H9 (cell line): Measurements from ENCODE around the gene WDR59. TPM values are rescaled to one million over a fixed set of nuclear protein-coding genes. Genes with fewer than 3 reads are reported as not detected.
A peak's percentile ranks its signal among the peaks of the same experiment; 100 is the strongest.

Experiments used
- DNase-seq: peaks from one replicate; pipeline ENCODE4 v3.0.0-alpha.2; 2017
- H2AFZ ChIP-seq: one replicate; pipeline ENCODE4 v1.6.1; 2013; ENCODE audit warnings: mild to moderate bottlenecking, low read length, control low read depth, moderate library complexity
- H2AK5ac ChIP-seq: 2 replicates; pipeline ENCODE4 v1.6.1; 2013; ENCODE audit warnings: low read length, control low read depth, mixed read lengths; ENCODE audit not compliant: insufficient read length
- H2BK120ac ChIP-seq: one replicate; pipeline ENCODE4 v1.6.1; 2013; ENCODE audit warnings: low read depth, mild to moderate bottlenecking, low read length, control low read depth, inconsistent platforms; ENCODE audit not compliant: poor library complexity, severe bottlenecking
- H2BK12ac ChIP-seq: 2 replicates; pipeline ENCODE4 v1.6.1; 2013; ENCODE audit warnings: low read length, control low read depth, mixed read lengths, low read depth; ENCODE audit not compliant: insufficient read length
- H2BK15ac ChIP-seq: 2 replicates; pipeline ENCODE4 v1.6.1; 2013; ENCODE audit warnings: low read depth, low read length, control low read depth
- H2BK20ac ChIP-seq: one replicate; pipeline ENCODE4 v1.6.1; 2013; ENCODE audit warnings: low read depth, mild to moderate bottlenecking, low read length, control low read depth, inconsistent platforms; ENCODE audit not compliant: poor library complexity, severe bottlenecking
- H2BK5ac ChIP-seq: 2 replicates; pipeline ENCODE4 v1.6.1; 2013; ENCODE audit warnings: low read length, control low read depth, mixed read lengths; ENCODE audit not compliant: insufficient read length
- H3K14ac ChIP-seq: 2 replicates; pipeline ENCODE4 v1.6.1; 2013; ENCODE audit warnings: low read length, control low read depth; ENCODE audit not compliant: insufficient read depth
- H3K18ac ChIP-seq: 2 replicates; pipeline ENCODE4 v1.6.1; 2013; ENCODE audit warnings: low read depth, mild to moderate bottlenecking, mixed read lengths, low read length, control low read depth; ENCODE audit not compliant: insufficient read length
- H3K23ac ChIP-seq: 2 replicates; pipeline ENCODE4 v1.6.1; 2013; ENCODE audit warnings: low read length, control low read depth, mixed read lengths, low read depth; ENCODE audit not compliant: insufficient read length
- H3K23me2 ChIP-seq: 2 replicates; pipeline ENCODE4 v1.6.1; 2013; ENCODE audit warnings: low read depth, mild to moderate bottlenecking, mixed read lengths, low read length, control low read depth; ENCODE audit not compliant: insufficient read length, poor library complexity, severe bottlenecking
- H3K27ac ChIP-seq: 2 replicates; pipeline ENCODE4 v1.5.1; 2013; ENCODE audit warnings: low read length, control low read depth, mixed read lengths, low read depth; ENCODE audit not compliant: insufficient read length
- H3K27me3 ChIP-seq: 2 replicates; pipeline ENCODE4 v1.6.1; 2013; ENCODE audit warnings: low read length, control low read depth, inconsistent platforms; ENCODE audit not compliant: insufficient read depth
- H3K4ac ChIP-seq: 2 replicates; pipeline ENCODE4 v1.6.1; 2013; ENCODE audit warnings: low read depth, mild to moderate bottlenecking, control low read depth, inconsistent platforms, low read length, moderate library complexity
- H3K4me1 ChIP-seq: 2 replicates; pipeline ENCODE4 v1.6.1; 2013; ENCODE audit warnings: low read length, control low read depth, inconsistent platforms; ENCODE audit not compliant: insufficient read depth
- H3K4me2 ChIP-seq: 2 replicates; pipeline ENCODE4 v1.6.1; 2013; ENCODE audit warnings: low read length, control low read depth, mixed read lengths; ENCODE audit not compliant: insufficient read length, insufficient read depth
- H3K56ac ChIP-seq: 2 replicates; pipeline ENCODE4 v1.6.1; 2013; ENCODE audit warnings: low read depth, mild to moderate bottlenecking, mixed read lengths, low read length, control low read depth; ENCODE audit not compliant: insufficient read length
- H3K79me1 ChIP-seq: 2 replicates; pipeline ENCODE4 v1.6.1; 2013; ENCODE audit warnings: low read depth, mild to moderate bottlenecking, moderate library complexity, low read length, control low read depth, inconsistent platforms; ENCODE audit not compliant: insufficient read depth, poor library complexity, severe bottlenecking
- H3K79me2 ChIP-seq: 2 replicates; pipeline ENCODE4 v1.6.1; 2013; ENCODE audit warnings: low read length, control low read depth, inconsistent platforms; ENCODE audit not compliant: insufficient read depth
- H3K9ac ChIP-seq: 2 replicates; pipeline ENCODE4 v1.6.1; 2013; ENCODE audit warnings: low read length, control low read depth, mixed read lengths; ENCODE audit not compliant: insufficient read length; ENCODE audit errors: extremely low read depth
- H3K9me3 ChIP-seq: one replicate; pipeline ENCODE4 v1.6.1; 2013; ENCODE audit warnings: low read depth, low read length, inconsistent platforms; ENCODE audit not compliant: control insufficient read depth
- H3T11ph ChIP-seq: one replicate; pipeline ENCODE4 v1.6.1; 2013; ENCODE audit warnings: mild to moderate bottlenecking, low read length, control low read depth, inconsistent platforms
- H4K20me1 ChIP-seq: one replicate; pipeline ENCODE4 v1.6.1; 2013; ENCODE audit not compliant: control insufficient read depth, insufficient read length, insufficient read depth
- H4K5ac ChIP-seq: 2 replicates; pipeline ENCODE4 v1.6.1; 2013; ENCODE audit warnings: low read depth, mild to moderate bottlenecking, mixed read lengths, low read length, control low read depth; ENCODE audit not compliant: insufficient read length
- H4K8ac ChIP-seq: replicated peaks from 2 replicates; pipeline ENCODE4 v1.6.1; 2013; ENCODE audit warnings: low read length, control low read depth, mixed read lengths, low read depth; ENCODE audit not compliant: insufficient read length
- H4K91ac ChIP-seq: 2 replicates; pipeline ENCODE4 v1.6.1; 2013; ENCODE audit warnings: low read depth, mild to moderate bottlenecking, moderate library complexity, mixed read lengths, low read length, control low read depth; ENCODE audit not compliant: insufficient read length
- H3K27ac Mint-ChIP-seq, 3 experiments: 2 replicates in 2 of 3; 3 replicates in 1 of 3; pipeline ENCODE4 v1.8.0; 2020 to 2021; ENCODE audit warnings: mixed read lengths in 3 of 3, mild to moderate bottlenecking in 1 of 3, moderate library complexity in 1 of 3
- H3K27me3 Mint-ChIP-seq: 2 replicates; pipeline ENCODE4 v1.8.0; 2021; ENCODE audit warnings: low read depth, mild to moderate bottlenecking, moderate library complexity, mixed read lengths
- H3K36me3 Mint-ChIP-seq, 3 experiments: 2 replicates in 2 of 3; 3 replicates in 1 of 3; pipeline ENCODE4 v1.8.0; 2020 to 2021; ENCODE audit warnings: low read depth in 3 of 3, mixed read lengths in 3 of 3; ENCODE audit not compliant: insufficient read depth in 1 of 3
- H3K4me1 Mint-ChIP-seq, 2 experiments: 2 replicates each; pipeline ENCODE4 v1.8.0; 2020; ENCODE audit warnings: mixed read lengths in 2 of 2
- H3K4me3 Mint-ChIP-seq, 2 experiments: 2 replicates in 1 of 2; 3 replicates in 1 of 2; pipeline ENCODE4 v1.8.0; 2020 to 2021; ENCODE audit warnings: mild to moderate bottlenecking in 2 of 2, mixed read lengths in 2 of 2, moderate library complexity in 1 of 2
- H3K9me3 Mint-ChIP-seq, 2 experiments: 2 replicates in 1 of 2; 3 replicates in 1 of 2; pipeline ENCODE4 v1.8.0; 2020; ENCODE audit warnings: mild to moderate bottlenecking in 2 of 2, mixed read lengths in 2 of 2, moderate library complexity in 1 of 2
- WGBS: extraction: QIAGEN DNeasy Blood & Tissue Kit; methylation state at CpG from one replicate; pipeline ENCODE4 v1.1.7; 2013; ENCODE audit warnings: missing lambda C conversion rate, low lambda C conversion rate, mixed read lengths; ENCODE audit not compliant: insufficient read length; ENCODE audit errors: extremely low coverage; 5-methylcytosine and 5-hydroxymethylcytosine counted together
- total RNA-seq: library from RNA; stranded (reverse); gene quantifications from 2 replicates; pipeline ENCODE4 v1.2.1, GENCODE V29; 2021
- TF ChIP-seq, protein P1 (sequence below): fragments of 200-600 bp; sonication (generic); conservative IDR thresholded peaks from 3 replicates; pipeline ENCODE4 v1.8.0; 2021; ENCODE audit warnings: antibody characterized with exemption, mild to moderate bottlenecking

Gene WDR59
- total RNA-seq, 1 experiment from 2014 or later, result 97.5 TPM

DNA sequence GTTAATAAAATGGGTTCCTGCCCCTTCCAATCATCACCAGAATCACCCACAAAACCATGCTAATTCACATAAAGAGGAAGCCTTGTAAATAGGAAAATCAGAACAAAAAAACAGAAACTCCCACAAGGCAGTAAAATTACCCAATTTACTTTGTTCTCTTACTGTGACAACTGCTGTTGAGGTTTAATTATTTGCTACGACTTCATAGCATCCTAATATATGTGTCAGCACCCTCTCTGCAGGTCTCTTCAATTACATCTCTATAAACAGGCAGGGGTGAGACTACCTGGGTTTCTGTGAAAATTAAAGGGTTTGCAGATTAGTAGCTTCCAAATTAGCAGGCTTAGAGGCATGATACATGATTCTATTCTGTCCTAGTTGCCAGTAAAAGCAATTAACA, 2.7 kb downstream of the WDR59 start:
- Mint-ChIP-seq H3K4me3 (peak overlapping the region in 1 of 2 experiments; percentile 47; a peak in 1 of 5 replicates), H3K27ac (no peak overlapping the region), H3K9me3 (no peaks in the 10 kb centered on the region; a peak in 1 of 5 replicates), H3K27me3 (no peaks in the 10 kb centered on the region), H3K4me1 (peaks cover 3 to 6% of the 10 kb centered on the region in 2 experiments), H3K36me3 (peaks cover 9 to 19% (median 16%) of the 10 kb centered on the region in 3 experiments)
- WGBS, result no CpG with 5 or more reads among the region's 1 CpG
- Histone ChIP-seq H4K20me1 (no peaks in the 10 kb centered on the region), H4K91ac (no peak overlapping the region), H3K56ac (no peak overlapping the region), H2AK5ac (no peak overlapping the region), H3K9me3 (no peaks in the 10 kb centered on the region), H3K4me2 (no peak overlapping the region), H3T11ph (no peak overlapping the region), H2BK12ac (no peak overlapping the region), H3K23me2 (peaks cover 5% of the 10 kb centered on the region), H3K9ac (no peak overlapping the region), H2BK15ac (no peak overlapping the region), H3K23ac (no peak overlapping the region), H2BK20ac (no peak overlapping the region), H3K79me2 (no peaks in the 10 kb centered on the region), H3K79me1 (no peaks in the 10 kb centered on the region), H3K27ac (no peak overlapping the region), H4K5ac (no peak overlapping the region), H3K4me1 (no peaks in the 10 kb centered on the region), H2BK5ac (no peak overlapping the region), H2AFZ (no peak overlapping the region), H4K8ac (no peak overlapping the region), H2BK120ac (no peak overlapping the region), H3K4ac (no peak overlapping the region), H3K27me3 (no peaks in the 10 kb centered on the region), H3K18ac (no peak overlapping the region), H3K14ac (no peak overlapping the region)
- TF ChIP-seq, protein P1, sequence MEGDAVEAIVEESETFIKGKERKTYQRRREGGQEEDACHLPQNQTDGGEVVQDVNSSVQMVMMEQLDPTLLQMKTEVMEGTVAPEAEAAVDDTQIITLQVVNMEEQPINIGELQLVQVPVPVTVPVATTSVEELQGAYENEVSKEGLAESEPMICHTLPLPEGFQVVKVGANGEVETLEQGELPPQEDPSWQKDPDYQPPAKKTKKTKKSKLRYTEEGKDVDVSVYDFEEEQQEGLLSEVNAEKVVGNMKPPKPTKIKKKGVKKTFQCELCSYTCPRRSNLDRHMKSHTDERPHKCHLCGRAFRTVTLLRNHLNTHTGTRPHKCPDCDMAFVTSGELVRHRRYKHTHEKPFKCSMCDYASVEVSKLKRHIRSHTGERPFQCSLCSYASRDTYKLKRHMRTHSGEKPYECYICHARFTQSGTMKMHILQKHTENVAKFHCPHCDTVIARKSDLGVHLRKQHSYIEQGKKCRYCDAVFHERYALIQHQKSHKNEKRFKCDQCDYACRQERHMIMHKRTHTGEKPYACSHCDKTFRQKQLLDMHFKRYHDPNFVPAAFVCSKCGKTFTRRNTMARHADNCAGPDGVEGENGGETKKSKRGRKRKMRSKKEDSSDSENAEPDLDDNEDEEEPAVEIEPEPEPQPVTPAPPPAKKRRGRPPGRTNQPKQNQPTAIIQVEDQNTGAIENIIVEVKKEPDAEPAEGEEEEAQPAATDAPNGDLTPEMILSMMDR, result no peak
- DNase-seq, result no peak
